ENCODE measurements around the gene STAMBP.
"Not testable (repeated sequence)": the region's sequence is repeated elsewhere in the genome, so short reads cannot be mapped to it uniquely, and the experiment has no call there.

The STAMBP gene

GRCh38 chr2:73903949-73904613 is 75.3 kb downstream of the STAMBP start:
- DNase-seq (ENCODE audit: low read depth in 2 of 2, low spot score in 1 of 2), result not testable (repeated sequence)

- no peak for DNase-seq (ENCODE audit: low read depth in 2 of 2, low spot score in 1 of 2)
These were observed 76.2 kb downstream of the STAMBP start for GRCh38 chr2:73904952-73905351.

- DNase-seq (ENCODE audit: low read depth in 2 of 2, low spot score in 1 of 2), result no peak
These were observed 78.2 kb downstream of the STAMBP start for GRCh38 chr2:73906847-73907505.

- no peak for DNase-seq (ENCODE audit: low read depth in 2 of 2, low spot score in 1 of 2)
These were observed 79.2 kb downstream of the STAMBP start for GRCh38 chr2:73907840-73908452.

- DNase-seq (ENCODE audit: low read depth in 2 of 2, low spot score in 1 of 2), result no peak
These were observed 80.2 kb downstream of the STAMBP start for GRCh38 chr2:73908689-73909652.

- no peak for DNase-seq (ENCODE audit: low read depth in 2 of 2, low spot score in 1 of 2)
These were observed 82.2 kb downstream of the STAMBP start for GRCh38 chr2:73910873-73911547.

GRCh38 chr2:73911548-73912208 is 82.9 kb downstream of the STAMBP start:
- DNase-seq (ENCODE audit: low read depth in 2 of 2, low spot score in 1 of 2), result no peak

GRCh38 chr2:73913414-73914054 is 84.8 kb downstream of the STAMBP start:
- DNase-seq (ENCODE audit: low read depth in 2 of 2, low spot score in 1 of 2), result no peak

- no peak for DNase-seq (ENCODE audit: low read depth in 2 of 2, low spot score in 1 of 2)
These were observed 85.9 kb downstream of the STAMBP start for GRCh38 chr2:73914667-73915066.

GRCh38 chr2:73915437-73915993 is 86.8 kb downstream of the STAMBP start:
- no peak for DNase-seq (ENCODE audit: low read depth in 2 of 2, low spot score in 1 of 2)

GRCh38 chr2:73916666-73917065 is 87.9 kb downstream of the STAMBP start:
- no peak for DNase-seq (ENCODE audit: low read depth in 2 of 2, low spot score in 1 of 2)

- DNase-seq (ENCODE audit: low read depth in 2 of 2, low spot score in 1 of 2), result no peak
These were observed 88.5 kb downstream of the STAMBP start for GRCh38 chr2:73917296-73917695.

GRCh38 chr2:73917696-73918207 is 89.0 kb downstream of the STAMBP start:
- DNase-seq (ENCODE audit: low read depth in 2 of 2, low spot score in 1 of 2), result no peak

- no peak for DNase-seq (ENCODE audit: low read depth in 2 of 2, low spot score in 1 of 2)
These were observed 90.1 kb downstream of the STAMBP start for GRCh38 chr2:73918856-73919255.

GRCh38 chr2:73919596-73920228 is 91.0 kb downstream of the STAMBP start:
- DNase-seq (ENCODE audit: low read depth in 2 of 2, low spot score in 1 of 2), result no peak

GRCh38 chr2:73920577-73921545 is 92.1 kb downstream of the STAMBP start:
- DNase-seq (ENCODE audit: low read depth in 2 of 2, low spot score in 1 of 2), result no peak

GRCh38 chr2:73921581-73921980 is 92.8 kb downstream of the STAMBP start:
- DNase-seq (ENCODE audit: low read depth in 2 of 2, low spot score in 1 of 2), result no peak

GRCh38 chr2:73922681-73923080 is 93.9 kb downstream of the STAMBP start:
- no peak for DNase-seq (ENCODE audit: low read depth in 2 of 2, low spot score in 1 of 2)

Data from stimulated activated CD8-positive, alpha-beta memory T cell treated with anti-CD3 and anti-CD28 coated beads, Interleukin-4, amount 100 ng/mL, for 1 hour (primary cell).